Endothelial cell of umbilical vein (primary cell): ENCODE results near the gene GNGT2. TPM values are rescaled to one million over a fixed set of nuclear protein-coding genes. Genes with fewer than 3 reads are reported as not detected.
A peak's percentile ranks its signal among the peaks of the same experiment; 100 is the strongest.

Source experiments
- BruUV-seq: library from RNA; stranded (reverse); fragments of 400-500 nt; replicated peaks from 2 replicates; lab custom pipeline; 2021; lab: Mats Ljungman, UMichigan
- CTCF ChIA-PET: fragments of 300-600, 350-600 bp; sonication (Branson Sonifier 250); formaldehyde crosslinking; loops from one replicate; lab custom pipeline; 2021; ENCODE audit warnings: antibody characterized with exemption, inconsistent platforms; lab: Charles Lee
- POLR2A ChIA-PET: fragments of 300-600, 350-600 bp; sonication (Branson Sonifier 250); formaldehyde crosslinking; loops from one replicate; lab custom pipeline; 2021; ENCODE audit warnings: antibody characterized with exemption, inconsistent platforms; lab: Charles Lee
- DNase-seq: peaks from one replicate; pipeline ENCODE4 v3.0.0-alpha.2; 2011; ENCODE audit warnings: low read depth, low spot score
- FAIRE-seq: peaks from 2 replicates; lab custom pipeline; 2011; peaks lifted over from hg19 to GRCh38; lab: Jason Lieb, UNC
- H2AFZ ChIP-seq: 2 replicates; pipeline ENCODE4 v1.6.0; 2012; ENCODE audit warnings: low read depth, low read length, control low read depth, inconsistent platforms
- H3K27ac ChIP-seq: 2 replicates; pipeline ENCODE4 v1.5.1; 2011; ENCODE audit warnings: low read depth, mild to moderate bottlenecking, control low read depth, low read length, moderate library complexity; ENCODE audit not compliant: insufficient read depth
- H3K27me3 ChIP-seq, 2 experiments: 2 replicates each; pipeline versions ENCODE4 v1.6.0 to v1.6.1; 2011; ENCODE audit warnings: low read length in 2 of 2, mixed read lengths in 1 of 2; ENCODE audit not compliant: control insufficient read depth in 2 of 2, insufficient read depth in 2 of 2
- H3K36me3 ChIP-seq, 2 experiments: 2 replicates in 1 of 2; 3 replicates in 1 of 2; pipeline ENCODE4 v1.5.1; 2011; ENCODE audit warnings: low read length in 2 of 2, mild to moderate bottlenecking in 1 of 2, moderate library complexity in 1 of 2; ENCODE audit not compliant: control insufficient read depth in 2 of 2, insufficient read depth in 2 of 2; ENCODE audit errors: extremely low read depth in 1 of 2
- H3K4me1 ChIP-seq: 3 replicates; pipeline ENCODE4 v1.5.1; 2011; ENCODE audit warnings: mild to moderate bottlenecking, low read length; ENCODE audit not compliant: control insufficient read depth, insufficient read depth; ENCODE audit errors: extremely low read depth
- H3K4me2 ChIP-seq: 2 replicates; pipeline ENCODE4 v1.6.1; 2011; ENCODE audit warnings: low read length, control low read depth, mixed read lengths; ENCODE audit not compliant: insufficient read depth
- H3K4me3 ChIP-seq, 3 experiments: fragments of 200-600 bp in 1 of 3; sonication (generic), shearing (Covaris generic) in 1 of 3; replicated peaks in 1 of 3; 2 replicates each; pipeline ENCODE4 v1.5.1; 2011 to 2016; ENCODE audit warnings: control low read depth in 3 of 3, low read length in 3 of 3, mild to moderate bottlenecking in 2 of 3, inconsistent platforms in 1 of 3, low read depth in 1 of 3, moderate library complexity in 1 of 3; ENCODE audit not compliant: insufficient read depth in 1 of 3
- H3K79me2 ChIP-seq: 2 replicates; pipeline ENCODE4 v1.6.0; 2012; ENCODE audit warnings: low read length, inconsistent platforms; ENCODE audit not compliant: control insufficient read depth, insufficient read depth
- H3K9ac ChIP-seq: replicated peaks from 2 replicates; pipeline ENCODE3; 2011; ENCODE audit warnings: low read length, control low read depth; ENCODE audit not compliant: insufficient read depth; ENCODE audit errors: extremely low read depth
- H3K9me1 ChIP-seq: replicated peaks from 3 replicates; pipeline ENCODE4 v1.6.0; 2011; ENCODE audit warnings: mild to moderate bottlenecking, low read length; ENCODE audit not compliant: control insufficient read depth, insufficient read depth; ENCODE audit errors: extremely low read depth
- H3K9me3 ChIP-seq: replicated peaks from 2 replicates; pipeline ENCODE4 v1.5.1; 2012; ENCODE audit warnings: low read length, inconsistent platforms; ENCODE audit not compliant: control insufficient read depth, insufficient read depth
- H4K20me1 ChIP-seq: replicated peaks from 2 replicates; pipeline ENCODE3; 2011; ENCODE audit warnings: mild to moderate bottlenecking, low read length; ENCODE audit not compliant: control insufficient read depth, insufficient read depth; ENCODE audit errors: extremely low read depth
- EZH2 ChIP-seq: IDR thresholded peaks from 2 replicates; pipeline ENCODE4 v1.6.1; 2012; ENCODE audit warnings: borderline replicate concordance, low read depth, mild to moderate bottlenecking, moderate library complexity, low read length, inconsistent platforms; ENCODE audit not compliant: severe bottlenecking
- FOS ChIP-seq: IDR thresholded peaks from 2 replicates; pipeline ENCODE4 v1.6.1; 2011; ENCODE audit warnings: mild to moderate bottlenecking, low read length, moderate library complexity, borderline replicate concordance; ENCODE audit not compliant: insufficient read depth
- GATA2 ChIP-seq: IDR thresholded peaks from 2 replicates; pipeline ENCODE4 v1.7.0; 2011; ENCODE audit warnings: low read depth, mild to moderate bottlenecking, moderate library complexity, mixed read lengths, low read length; ENCODE audit not compliant: insufficient read length, insufficient read depth
- JUN ChIP-seq: IDR thresholded peaks from 2 replicates; pipeline ENCODE4 v1.6.1; 2011; ENCODE audit warnings: borderline replicate concordance, low read depth; ENCODE audit not compliant: insufficient read length, insufficient read depth
- MYC ChIP-seq: IDR thresholded peaks from one replicate; pipeline ENCODE4 v1.6.1; 2011; ENCODE audit warnings: mild to moderate bottlenecking, low read depth, low read length
- POLR2A ChIP-seq: IDR thresholded peaks from 2 replicates; pipeline ENCODE4 v1.6.1; 2012; ENCODE audit warnings: low read depth, mild to moderate bottlenecking, control low read depth, low read length
- POLR2AphosphoS5 ChIP-seq: IDR thresholded peaks from 2 replicates; pipeline ENCODE4 v1.6.1; 2012; ENCODE audit warnings: low read depth, mild to moderate bottlenecking, control low read depth, low read length, moderate library complexity; ENCODE audit not compliant: insufficient read depth
- dilution Hi-C: fragments of 300-500 bp; cut with MboI; formaldehyde crosslinking; loops from one replicate; pipeline ENCODE4 v1.15.0; 2019; ENCODE audit warnings: low sequenced_read_pairs; ENCODE audit not compliant: extremely low pct_ligation_motif_present
- intact Hi-C: fragments of 100-400 bp; cut with micrococcal nuclease; formaldehyde crosslinking; loops from one replicate; pipeline ENCODE4 v1.10.0; 2022
- polyA plus RNA-seq, 4 experiments: library from polyadenylated mRNA; depleted of rRNA in 3 of 4; stranded (reverse) in 3 of 4; unstranded in 1 of 4; fragments of >200 nt; gene quantifications; 2 replicates each; pipeline versions ENCODE4 v1.2.1 to v1.2.3, GENCODE V29; 2011 to 2012; ENCODE audit warnings: missing spikeins in 1 of 4
- total RNA-seq: library from RNA; stranded (reverse); gene quantifications from 2 replicates; pipeline ENCODE4 v1.2.3, GENCODE V29; 2021
- TF ChIP-seq, protein P1 (sequence below): IDR thresholded peaks from 2 replicates; pipeline ENCODE4 v1.6.1; 2011; ENCODE audit not compliant: insufficient read depth, insufficient read length
- TF ChIP-seq, protein P2 (sequence below), 2 donors: IDR thresholded peaks; 1 replicate in 1 of 2; 2 replicates in 1 of 2; pipeline ENCODE4 v1.5.1; 2011; ENCODE audit warnings: low read length in 2 of 2, mild to moderate bottlenecking in 2 of 2, moderate library complexity in 2 of 2, control low read depth in 1 of 2, inconsistent platforms in 1 of 2, low read depth in 1 of 2; ENCODE audit not compliant: insufficient read depth in 1 of 2; ENCODE audit errors: extremely low read depth in 1 of 2

GNGT2 gene
- total and polyA plus RNA-seq, 2 donors (not counting 3 experiments of a cell fraction or from before 2014, with no cell fraction given), result 2.8 to 3.8 TPM

DNA sequence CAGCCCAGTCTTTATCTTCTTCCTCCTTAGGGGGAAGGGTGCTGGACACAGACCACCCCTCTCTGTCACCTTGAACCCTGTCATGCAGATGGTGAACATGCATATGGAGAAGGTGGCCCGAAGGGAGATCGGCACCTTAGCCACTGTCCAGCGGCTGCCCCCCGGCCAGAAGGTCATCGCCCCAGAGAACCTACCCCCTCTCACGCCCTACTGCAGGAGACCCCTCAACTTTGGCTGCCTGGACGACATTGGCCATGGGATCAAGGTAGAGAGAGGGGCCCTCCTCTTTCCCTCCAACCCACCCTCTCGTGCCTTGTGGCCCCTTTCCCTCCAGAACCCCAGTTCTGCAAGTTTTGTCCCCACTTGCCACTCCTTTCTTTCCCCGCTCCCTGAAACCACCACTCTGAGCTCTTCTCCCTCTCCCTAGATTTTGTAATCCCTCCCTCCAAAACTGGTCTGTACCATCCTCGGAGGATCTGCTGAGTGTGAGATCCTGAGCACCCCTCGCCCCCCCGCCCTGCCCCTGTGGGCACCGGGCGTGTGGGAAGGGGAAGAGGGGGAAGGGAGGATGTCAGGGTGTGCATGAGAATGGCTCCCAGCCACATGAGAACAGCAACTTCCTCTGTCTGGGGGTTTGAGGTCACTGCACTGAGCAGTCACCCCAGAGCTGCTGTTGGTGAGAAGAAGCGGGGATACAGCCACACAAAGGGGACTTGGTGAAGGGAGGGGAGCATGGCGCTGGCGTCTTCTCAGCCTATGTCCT lies 7.5 kb upstream of the GNGT2 start:
- CTCF ChIA-PET, result interaction anchor here (0.6 to 3.5 kb wide), 6 partner anchors 9 to 109 kb away, joined by 3 to 24 read pairs (median 4); partner anchors contain the start of gene PHOSPHO1
- POLR2A ChIA-PET, result no interaction called here

DNA sequence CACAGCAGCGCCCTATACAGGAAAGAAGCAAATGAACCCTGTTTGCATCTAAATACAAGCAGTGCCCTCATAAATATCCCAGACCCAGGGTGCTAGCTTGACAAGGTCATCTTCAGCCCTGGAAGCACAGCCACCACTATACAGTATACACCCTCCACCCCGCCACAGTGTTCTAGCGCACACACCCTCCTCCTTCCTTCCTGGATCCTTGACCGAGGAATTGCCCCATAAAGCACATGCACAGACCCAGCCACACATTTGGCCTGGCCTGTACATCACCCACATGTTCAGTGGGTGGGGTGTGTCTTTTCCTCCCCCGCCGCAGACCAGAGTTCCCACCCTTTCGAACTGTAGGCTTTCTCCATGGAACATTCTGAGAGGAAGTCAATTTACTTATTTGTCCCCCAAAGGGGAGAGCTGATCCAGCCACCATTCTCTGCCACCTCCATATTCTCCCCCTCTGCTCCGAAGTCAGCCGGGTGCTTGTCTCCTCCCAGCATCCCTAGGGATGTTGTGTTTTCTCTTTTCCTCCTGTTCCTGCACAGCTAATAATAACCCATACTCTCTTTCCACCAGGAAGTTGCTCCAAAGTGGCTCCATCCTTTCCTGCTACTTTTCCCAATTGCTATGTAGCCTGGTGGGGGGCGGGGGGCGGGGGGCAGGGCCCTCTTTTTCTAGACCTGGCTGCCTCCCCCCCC lies 6.7 kb upstream of the GNGT2 start:
- dilution Hi-C loops (no loop called here), intact Hi-C loops (no loop called here)
- CTCF ChIA-PET, result interaction anchor here (0.7 to 3.5 kb wide), 5 partner anchors 10 to 74 kb away, joined by 3 to 24 read pairs (median 4); partner anchors contain the start of gene PHOSPHO1
- TF ChIP-seq, protein P1, sequence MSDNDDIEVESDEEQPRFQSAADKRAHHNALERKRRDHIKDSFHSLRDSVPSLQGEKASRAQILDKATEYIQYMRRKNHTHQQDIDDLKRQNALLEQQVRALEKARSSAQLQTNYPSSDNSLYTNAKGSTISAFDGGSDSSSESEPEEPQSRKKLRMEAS, result no peak
- TF ChIP-seq FOS (no peak), JUN (no peak), POLR2AphosphoS5 (no peak), GATA2 (no peak), POLR2A (no peak), EZH2 (no peak), MYC (no peak)
- TF ChIP-seq, protein P2, sequence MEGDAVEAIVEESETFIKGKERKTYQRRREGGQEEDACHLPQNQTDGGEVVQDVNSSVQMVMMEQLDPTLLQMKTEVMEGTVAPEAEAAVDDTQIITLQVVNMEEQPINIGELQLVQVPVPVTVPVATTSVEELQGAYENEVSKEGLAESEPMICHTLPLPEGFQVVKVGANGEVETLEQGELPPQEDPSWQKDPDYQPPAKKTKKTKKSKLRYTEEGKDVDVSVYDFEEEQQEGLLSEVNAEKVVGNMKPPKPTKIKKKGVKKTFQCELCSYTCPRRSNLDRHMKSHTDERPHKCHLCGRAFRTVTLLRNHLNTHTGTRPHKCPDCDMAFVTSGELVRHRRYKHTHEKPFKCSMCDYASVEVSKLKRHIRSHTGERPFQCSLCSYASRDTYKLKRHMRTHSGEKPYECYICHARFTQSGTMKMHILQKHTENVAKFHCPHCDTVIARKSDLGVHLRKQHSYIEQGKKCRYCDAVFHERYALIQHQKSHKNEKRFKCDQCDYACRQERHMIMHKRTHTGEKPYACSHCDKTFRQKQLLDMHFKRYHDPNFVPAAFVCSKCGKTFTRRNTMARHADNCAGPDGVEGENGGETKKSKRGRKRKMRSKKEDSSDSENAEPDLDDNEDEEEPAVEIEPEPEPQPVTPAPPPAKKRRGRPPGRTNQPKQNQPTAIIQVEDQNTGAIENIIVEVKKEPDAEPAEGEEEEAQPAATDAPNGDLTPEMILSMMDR (IDR thresholded peaks at IDR 0.05; ENCODE audit: extremely low read depth in 1 of 2, insufficient read depth in 1 of 2, low read depth in 1 of 2, low read length in 2 of 2), result no peak
- Histone ChIP-seq H3K9ac (no peak overlapping the region), H3K4me1 (peaks cover 40% of the 10 kb centered on the region), H3K79me2 (peaks cover 33% of the 10 kb centered on the region), H3K27ac (no peak overlapping the region), H2AFZ (no peak overlapping the region), H3K4me3 (no peak overlapping the region), H3K27me3 (no peaks in the 10 kb centered on the region), H4K20me1 (no peaks in the 10 kb centered on the region), H3K9me3 (no peaks in the 10 kb centered on the region), H3K9me1 (no peaks in the 10 kb centered on the region), H3K36me3 (peaks cover 2 to 20% of the 10 kb centered on the region in 2 experiments), H3K4me2 (no peak overlapping the region)
- no TSS peak for BruUV-seq
- POLR2A ChIA-PET, result no interaction called here
- no peak for DNase-seq
- peak; percentile 54 for FAIRE-seq

More for the DNA sequence above, 7.5 kb upstream of the GNGT2 start:
- H3K4me1 ChIP-seq, result peaks cover 32% of the 10 kb centered on the region
- peaks cover 2 to 24% of the 10 kb centered on the region in 2 experiments for H3K36me3 ChIP-seq
- DNase-seq (no peak), FAIRE-seq (no peak)
- H3K9me3 ChIP-seq, result no peaks in the 10 kb centered on the region
- H3K27me3 ChIP-seq, result no peaks in the 10 kb centered on the region
- no peak overlapping the region for H3K4me2 ChIP-seq
- dilution Hi-C loops, result no loop called here
- H3K9ac ChIP-seq, result no peak overlapping the region
- no TSS peak for BruUV-seq
- no peaks in the 10 kb centered on the region for H3K9me1 ChIP-seq
- H2AFZ ChIP-seq, result no peak overlapping the region
- H3K79me2 ChIP-seq, result peaks cover 26% of the 10 kb centered on the region
- H3K4me3 ChIP-seq, result no peak overlapping the region
- no peaks in the 10 kb centered on the region for H4K20me1 ChIP-seq
- intact Hi-C loops, result no loop called here
- H3K27ac ChIP-seq, result no peak overlapping the region
- TF ChIP-seq JUN (no peak), EZH2 (no peak)
